Stimulated activated CD4-positive, alpha-beta T cell treated with anti-CD3 and anti-CD28 coated beads, TNF-alpha, amount 100 ng/mL, for 4 hours (primary cell): ENCODE data around the gene RANBP1.

ENCODE experiments used
- DNase-seq, 3 experiments: peaks; one replicate each; pipeline ENCODE4 v3.0.0-alpha.2; 2020; ENCODE audit warnings: low read depth in 3 of 3

RANBP1 gene

DNA sequence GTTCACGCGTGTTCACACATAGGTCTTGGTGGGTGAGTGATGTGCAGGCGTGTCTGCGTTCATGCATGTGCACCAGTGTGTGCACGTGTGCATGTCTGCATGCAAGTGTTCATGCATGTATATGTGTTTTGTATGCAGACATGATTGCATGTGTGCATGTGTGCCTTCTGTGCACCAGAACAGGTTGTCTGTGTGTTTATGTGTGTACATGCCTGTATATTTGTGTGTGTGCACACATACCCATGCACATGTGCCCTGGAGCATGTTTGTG lies 20.6 kb downstream of the RANBP1 start:
- no peak for DNase-seq

DNA sequence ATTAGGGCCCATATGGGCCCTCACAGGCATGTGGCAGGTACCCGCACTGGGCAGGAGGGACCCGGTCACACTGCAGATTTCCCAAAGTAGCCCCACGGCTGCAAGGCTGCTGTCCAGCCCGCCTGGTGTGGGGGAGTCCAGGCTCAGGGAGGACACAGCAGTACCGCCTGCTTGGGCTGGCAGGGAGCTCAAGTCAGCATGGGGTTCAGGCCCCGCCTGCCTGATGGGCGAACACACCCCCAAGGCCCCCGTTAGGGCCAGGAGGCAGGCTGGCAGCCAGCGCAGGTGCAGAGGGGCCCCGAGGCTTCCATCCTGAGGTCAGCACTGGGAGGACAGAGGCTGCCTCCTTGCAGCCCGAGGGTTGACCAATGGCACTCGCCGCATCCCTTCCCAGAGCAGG lies 21.2 kb downstream of the RANBP1 start:
- DNase-seq, result no peak

DNA sequence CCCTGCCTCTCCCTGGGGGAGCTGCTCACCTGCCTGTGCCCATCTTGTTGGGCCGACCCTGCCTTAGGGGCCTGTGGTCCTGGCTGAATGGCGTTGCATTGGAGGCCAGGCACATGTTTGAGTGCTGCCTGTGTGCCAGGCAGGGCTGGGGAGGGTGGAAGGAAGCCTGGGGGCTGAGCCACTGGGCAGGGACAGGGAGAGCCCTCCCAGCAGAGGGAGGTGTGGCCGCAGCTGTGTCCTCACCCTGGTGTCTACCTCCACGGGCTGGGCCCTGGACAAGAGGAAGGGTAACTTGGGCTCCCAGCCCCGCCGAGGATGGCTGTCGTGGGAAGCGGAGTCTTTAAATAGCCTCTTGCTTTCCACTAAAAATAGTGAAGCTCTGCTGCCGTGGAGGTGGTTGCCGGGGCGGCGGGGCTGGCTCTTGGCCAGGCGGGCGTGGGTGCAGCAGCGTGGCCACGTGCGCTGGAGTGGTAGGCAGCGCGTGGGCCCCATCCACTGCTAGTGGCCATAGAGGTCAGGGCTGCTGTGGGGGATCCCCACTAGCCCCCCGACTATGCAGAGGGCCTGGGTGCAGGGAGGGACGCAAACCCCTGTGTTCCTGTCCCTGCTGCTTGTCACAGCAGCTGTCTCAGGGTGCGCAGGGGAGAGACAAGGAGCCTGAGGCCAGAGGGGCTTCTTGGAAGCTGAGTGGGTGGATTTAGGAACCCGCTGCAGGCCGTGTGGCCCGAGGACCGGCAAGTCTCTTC lies 21.9 kb downstream of the RANBP1 start:
- no peak for DNase-seq

DNA sequence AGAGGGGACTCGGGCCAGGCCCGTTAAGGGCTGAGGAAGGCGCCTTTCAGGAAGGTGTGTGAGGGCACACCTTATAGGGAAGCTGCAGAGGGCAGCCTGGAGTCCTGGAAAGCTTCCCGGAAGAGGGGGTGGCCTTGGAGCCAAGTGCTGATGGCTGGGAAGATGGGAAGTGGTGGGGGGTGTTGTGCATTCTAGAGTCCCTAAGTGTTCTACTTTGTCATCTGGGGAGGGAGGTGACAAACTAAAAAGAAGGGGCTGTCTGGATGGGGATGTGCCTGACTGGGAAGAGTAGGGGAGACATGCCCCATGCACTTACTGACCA lies 22.5 kb downstream of the RANBP1 start:
- DNase-seq, result no peak

DNA sequence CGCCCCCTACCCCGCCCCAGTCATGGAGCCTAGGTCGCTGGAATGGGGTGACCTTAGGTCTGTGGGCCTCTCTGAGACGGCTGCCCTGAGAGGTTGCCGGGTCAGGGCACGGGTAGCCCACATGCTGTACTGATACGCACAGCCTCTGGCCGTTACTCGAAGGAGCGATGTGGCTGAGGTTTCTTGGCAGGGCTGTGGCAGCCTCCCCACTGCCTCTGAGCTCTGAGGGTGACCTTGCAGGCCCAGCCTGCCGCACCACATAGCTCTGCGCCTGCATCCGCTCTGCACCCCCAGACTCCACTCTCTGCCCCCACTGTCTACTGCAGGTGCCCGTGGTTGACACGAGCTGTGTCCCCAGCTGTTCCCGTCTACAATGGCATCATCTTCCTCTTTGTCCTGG lies 23.0 kb downstream of the RANBP1 start:
- DNase-seq, result no peak

DNA sequence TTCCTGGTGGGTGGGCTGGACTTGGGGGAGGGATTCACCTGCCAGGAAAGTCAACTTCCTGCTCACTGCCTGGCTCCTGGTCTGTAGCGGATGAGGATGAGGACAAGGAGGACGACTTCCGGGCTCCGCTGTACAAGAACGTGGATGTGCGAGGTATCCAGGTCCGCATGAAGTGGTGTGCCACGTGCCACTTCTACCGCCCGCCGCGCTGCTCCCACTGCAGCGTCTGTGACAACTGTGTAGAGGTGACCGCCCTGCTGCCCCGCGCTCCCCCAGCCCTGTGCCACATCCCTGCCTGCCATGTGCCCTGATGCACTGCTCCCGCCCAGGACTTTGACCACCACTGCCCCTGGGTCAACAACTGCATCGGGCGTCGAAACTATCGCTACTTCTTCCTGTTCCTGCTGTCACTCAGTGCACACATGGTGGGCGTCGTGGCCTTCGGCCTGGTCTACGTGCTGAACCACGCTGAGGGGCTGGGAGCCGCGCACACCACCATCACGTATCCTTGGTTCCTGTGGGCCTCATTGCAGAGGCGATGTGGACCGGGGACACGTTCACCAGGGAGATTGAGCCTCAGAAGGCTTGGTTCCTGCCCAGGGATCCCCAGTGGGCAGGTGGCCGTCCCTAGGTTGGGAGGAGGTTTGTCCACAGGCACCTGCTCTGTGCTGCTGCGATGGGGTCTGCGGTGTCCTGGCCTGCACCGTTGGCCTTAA lies 23.6 kb downstream of the RANBP1 start:
- DNase-seq, result no peak

DNA sequence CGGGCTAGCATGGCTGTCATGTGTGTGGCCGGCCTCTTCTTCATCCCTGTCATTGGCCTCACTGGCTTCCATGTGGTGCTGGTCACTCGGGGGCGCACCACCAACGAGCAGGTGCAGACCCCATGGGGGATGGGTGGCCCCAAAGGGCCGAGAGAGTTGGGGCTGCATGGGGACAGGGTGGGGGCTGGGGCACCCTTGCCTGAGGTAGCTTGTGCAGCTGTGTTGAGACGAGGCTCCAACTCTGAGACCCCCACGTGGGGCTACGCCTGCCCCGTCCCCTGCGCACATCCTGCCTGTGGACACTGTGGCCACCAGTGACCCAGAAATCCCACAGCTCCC lies 24.2 kb downstream of the RANBP1 start:
- no peak for DNase-seq

DNA sequence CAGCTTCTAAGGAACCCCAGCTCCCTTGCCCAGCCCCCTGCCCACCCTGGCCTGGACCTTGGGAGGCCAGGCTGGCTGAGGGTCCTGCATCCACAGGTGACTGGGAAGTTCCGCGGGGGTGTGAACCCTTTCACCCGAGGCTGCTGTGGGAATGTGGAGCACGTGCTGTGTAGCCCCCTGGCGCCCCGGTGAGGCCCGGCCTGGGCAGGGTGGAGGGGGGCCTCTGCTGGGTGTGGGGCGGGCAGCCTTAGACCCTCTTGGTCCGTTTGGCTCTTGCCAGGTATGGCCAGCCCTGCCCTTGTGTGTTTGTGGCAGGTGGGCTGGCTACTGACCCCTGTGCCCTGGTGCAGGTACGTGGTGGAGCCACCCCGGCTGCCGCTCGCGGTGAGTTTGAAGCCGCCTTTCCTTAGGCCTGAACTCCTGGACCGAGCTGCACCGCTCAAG lies 24.6 kb downstream of the RANBP1 start:
- no peak for DNase-seq

DNA sequence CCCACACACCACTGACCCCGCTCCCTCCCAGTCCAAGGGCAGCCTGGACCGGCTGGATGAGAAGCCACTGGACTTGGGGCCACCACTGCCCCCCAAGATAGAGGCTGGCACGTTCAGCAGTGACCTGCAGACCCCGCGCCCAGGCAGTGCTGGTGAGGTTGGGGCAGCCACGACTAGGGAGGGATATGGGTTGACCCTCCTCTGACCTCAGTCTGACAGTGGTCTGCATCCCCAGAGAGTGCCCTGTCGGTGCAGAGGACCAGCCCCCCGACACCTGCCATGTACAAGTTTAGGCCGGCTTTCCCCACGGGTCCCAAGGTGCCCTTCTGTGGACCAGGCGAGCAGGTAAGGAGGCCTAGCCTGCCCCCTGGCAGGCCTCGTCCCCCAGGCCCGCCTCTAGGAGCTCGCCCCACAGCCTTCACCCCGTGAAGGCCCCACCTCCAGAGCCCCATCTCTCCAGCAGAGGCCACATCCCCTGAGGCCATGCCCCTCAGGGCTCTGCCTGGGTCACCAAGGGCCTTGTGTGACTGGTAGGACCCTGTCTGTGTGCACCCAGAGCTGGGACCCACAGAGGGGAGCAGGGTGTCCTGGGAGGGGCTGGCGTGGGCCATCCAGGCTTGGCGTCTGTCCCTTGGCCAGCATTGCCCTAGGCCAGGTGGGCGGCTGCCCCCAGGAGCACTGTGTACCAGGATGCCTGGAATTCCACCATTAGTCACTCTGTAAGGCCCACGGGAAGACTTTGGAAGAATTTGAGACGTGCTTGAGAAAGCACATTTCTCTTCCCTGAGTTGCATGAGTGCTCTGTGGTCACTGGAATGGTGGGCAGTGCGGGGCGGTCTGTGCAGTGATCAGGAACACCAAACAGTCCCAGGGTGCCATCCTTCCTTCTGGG lies 25.5 kb downstream of the RANBP1 start:
- no peak for DNase-seq

DNA sequence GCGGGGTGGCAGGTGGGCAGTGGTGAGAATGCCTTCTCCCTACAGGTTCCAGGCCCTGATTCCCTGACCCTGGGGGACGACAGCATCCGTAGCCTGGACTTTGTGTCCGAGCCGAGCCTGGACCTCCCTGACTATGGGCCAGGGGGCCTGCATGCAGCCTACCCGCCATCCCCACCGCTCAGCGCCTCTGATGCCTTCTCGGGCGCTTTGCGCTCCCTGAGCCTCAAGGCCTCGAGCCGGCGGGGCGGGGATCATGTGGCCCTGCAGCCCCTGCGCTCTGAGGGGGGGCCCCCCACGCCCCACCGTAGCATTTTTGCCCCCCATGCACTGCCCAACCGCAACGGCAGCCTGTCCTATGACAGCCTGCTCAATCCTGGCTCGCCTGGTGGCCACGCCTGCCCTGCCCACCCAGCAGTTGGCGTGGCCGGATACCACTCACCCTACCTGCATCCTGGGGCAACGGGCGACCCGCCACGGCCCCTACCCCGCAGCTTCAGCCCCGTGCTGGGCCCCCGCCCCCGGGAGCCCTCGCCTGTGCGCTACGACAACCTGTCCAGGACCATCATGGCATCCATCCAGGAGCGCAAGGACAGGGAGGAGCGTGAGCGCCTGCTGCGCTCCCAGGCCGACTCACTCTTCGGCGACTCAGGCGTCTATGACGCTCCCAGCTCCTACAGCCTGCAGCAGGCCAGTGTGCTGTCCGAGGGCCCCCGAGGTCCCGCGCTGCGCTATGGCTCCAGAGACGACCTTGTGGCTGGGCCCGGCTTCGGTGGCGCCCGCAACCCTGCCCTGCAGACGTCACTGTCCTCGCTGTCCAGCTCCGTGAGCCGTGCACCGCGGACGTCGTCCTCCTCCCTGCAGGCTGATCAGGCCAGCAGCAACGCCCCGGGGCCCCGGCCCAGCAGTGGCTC lies 27.1 kb downstream of the RANBP1 start:
- DNase-seq, result no peak

DNA sequence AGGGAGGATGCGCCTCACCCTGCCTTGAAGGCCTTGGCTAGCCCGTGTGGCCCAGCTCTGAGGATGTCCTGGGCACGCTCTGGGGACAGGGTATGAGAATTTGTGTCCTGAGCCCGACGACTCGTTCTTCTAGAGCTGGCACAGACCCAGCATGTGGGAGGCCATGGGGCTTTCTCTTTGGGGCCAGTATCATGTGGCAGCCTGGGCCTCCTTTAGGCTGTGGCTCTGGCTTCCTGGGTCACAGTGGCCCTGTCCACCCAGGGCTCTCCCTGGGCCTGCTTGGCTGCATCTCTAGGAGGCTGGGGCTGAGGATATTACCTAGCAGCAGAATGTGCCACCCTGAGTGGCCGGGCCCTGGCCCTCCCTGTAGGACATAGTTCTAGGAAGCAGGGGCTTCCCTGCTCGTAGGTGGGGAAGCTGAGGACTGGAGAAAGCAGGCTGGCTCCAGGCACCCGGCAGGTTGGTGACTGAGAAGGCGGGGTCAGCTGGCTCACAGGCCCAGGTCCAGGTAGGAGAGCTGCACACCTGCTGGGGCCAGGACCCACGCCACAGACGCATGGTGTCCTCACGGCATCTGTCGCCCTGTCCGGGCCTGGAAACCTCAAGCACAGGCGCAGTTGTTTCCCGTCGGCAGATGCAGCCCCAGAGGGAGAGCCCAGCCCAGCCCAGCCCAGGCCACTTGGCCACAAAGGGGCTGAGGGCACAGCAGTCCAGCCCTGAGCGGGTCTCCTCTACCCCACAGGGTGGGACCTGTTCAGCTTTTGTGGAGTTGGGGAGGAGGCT lies 28.2 kb downstream of the RANBP1 start:
- DNase-seq, result no peak

DNA sequence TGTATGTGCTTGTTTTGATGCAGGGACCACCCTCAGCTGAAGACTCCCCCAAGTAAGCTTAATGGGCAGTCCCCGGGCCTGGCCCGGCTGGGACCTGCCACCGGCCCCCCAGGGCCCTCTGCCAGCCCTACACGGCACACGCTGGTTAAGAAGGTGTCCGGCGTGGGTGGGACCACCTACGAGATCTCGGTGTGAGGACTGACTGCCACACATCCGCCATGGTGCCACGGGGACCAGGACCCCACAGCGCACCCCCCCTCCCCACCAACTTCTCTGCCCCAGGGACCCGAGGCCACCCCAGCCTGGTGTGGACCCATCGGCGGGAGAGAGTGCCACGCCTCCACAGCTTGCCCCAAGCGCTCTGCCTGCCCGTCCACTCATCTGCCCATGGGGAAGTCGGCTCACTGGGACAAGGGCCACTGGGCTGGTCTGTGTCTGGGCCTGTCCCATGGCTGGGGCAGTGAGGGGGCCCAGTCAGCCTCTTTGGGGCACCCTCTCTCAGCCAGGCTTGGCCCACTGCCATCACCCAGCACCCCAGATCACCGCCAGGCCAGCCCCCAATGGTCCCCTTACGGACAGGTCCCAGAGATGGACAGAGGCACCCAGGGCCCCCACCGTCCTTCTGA lies 29.4 kb downstream of the RANBP1 start:
- DNase-seq, result no peak

DNA sequence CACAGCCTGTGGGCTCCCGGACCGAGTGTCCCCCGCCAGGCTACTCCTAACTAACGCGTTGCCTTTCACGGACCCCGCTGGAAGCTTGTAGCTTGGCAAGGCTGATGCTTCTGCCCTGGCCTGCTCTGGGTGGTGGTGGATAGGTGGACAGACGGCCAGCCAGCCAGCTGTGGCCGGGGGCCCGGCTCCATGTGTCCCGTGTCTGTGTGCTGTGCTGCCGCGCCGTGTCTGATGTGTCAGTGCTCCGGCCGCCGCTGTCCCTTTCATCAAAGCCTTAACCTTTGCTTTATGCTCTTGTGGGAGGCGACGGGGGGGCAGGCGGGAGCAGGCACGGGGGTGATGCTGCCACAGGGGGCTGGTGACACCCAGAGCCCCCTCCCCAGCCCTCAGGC lies 29.9 kb downstream of the RANBP1 start:
- DNase-seq, result no peak

DNA sequence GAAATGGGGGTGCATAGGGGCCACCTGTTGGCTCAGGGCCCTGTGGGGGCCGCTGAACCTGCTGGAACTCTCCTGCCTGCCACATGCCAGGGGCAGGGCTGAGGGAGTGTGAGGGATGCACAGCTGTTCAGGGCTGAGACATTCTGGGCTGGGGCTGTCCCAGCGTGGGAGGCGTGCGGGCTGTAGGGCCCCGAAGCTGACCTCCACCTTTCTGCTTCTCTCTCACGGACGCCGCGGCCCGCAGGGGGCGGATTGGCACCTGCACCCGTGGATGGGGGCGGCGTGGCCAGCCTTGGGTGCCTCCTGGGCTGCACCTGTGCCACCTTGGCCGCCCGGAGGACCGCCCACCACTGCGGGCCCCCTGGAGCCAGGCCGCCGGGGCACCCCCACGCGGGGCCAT lies 30.9 kb downstream of the RANBP1 start:
- no peak for DNase-seq

DNA sequence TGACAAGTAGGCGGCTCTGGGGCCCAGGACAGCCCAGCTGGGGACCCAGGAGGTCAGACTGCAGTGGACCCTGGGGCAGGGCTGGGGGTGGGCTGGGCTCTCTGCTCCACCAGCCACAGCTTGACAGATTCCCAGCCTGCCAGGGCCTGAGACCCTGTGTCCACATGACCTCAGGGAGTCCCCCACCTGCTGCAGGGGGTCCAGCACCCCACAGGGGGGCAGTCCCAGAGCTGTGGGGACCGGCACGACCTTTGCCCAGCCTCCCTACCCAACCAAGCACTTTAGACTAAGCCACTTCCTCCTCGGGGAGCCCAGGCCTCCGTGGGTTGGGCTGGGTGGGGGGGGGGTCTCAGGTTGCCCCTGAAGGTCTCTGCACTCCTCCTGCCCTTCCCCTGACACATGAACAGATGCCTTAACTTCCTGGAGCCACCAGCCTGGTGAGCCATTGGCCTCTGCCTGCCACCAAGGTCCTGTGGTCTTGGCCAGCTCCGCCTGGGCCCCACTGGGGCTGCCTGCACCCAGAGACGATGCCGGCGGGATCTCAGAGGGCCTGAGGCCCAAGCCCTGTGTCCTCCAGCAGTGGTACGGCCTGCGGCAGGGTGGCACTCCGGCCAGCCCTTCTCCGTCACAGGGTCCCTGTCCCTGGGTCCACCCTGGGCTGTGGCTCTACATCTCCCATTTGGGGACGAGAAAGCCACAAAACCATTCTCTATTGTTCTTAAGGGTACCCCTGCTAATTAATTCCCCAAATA lies 31.5 kb downstream of the RANBP1 start:
- no peak for DNase-seq

DNA sequence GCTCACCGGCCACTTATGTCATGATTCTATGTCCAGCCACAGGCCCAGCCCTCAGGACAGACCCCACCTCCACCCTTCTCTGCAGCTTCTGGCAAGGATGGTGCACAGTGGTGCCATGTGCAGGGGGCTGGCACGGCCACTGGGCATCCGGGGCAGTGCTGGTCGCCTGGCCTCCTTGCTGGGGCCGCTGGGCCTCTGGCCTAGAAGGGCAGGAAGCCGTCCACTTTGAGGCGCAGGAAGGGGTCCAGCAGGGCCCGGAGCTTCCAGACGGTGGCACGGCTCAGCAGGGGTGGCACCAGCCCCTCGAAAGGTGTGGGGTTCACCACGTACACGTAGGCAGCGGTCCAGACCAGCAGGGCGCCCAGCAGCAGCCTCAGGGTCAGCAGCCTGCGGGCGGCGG lies 32.5 kb downstream of the RANBP1 start:
- DNase-seq, result no peak

DNA sequence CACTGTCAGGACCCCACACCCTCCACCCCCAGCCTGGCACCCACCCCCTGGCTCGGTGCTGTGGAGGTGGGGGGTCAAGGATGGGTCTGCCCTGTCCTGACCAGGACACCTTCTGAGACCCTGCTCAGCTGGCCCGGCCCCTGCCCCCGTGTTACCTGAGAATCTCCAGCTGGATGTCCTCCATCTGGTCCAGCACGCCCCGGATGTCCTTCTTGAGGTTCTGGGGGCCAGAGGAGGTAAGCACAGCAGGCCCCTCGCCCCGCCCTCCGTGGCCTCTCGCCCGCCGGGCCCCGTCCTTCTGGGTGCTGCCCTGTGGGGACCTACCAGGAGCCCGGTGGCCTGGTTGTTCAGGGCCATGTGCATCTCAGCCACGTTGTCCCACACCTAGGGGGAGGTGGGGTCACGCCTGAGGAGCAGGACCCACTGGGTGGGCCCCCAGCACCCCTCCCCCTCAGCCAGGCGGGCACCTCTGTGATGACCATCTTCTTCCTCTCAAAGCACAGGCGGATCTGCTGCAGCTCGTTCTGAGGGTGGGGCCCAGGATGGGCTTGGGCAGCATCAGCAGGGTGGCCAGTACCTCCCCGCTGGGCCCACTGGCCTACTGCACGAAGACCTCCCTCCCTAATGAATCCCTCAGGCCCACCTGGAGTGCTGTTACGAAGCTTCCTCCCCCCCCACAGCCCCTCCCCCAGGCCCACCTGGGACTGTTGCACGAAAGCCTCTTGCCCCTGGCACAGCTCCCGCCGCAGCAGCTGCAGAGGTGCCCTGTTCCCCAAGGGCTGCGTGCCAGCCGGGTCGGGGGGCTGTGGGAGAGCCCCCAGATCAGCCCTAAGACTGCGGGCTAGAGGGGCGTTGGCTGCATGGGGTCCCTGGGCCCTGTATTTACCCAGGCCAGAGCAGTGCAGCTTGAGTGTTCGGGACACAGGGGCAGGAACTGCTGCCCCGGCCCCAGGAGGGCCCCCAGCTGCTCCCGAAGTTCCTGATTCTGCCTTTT lies 33.6 kb downstream of the RANBP1 start:
- no peak for DNase-seq

DNA sequence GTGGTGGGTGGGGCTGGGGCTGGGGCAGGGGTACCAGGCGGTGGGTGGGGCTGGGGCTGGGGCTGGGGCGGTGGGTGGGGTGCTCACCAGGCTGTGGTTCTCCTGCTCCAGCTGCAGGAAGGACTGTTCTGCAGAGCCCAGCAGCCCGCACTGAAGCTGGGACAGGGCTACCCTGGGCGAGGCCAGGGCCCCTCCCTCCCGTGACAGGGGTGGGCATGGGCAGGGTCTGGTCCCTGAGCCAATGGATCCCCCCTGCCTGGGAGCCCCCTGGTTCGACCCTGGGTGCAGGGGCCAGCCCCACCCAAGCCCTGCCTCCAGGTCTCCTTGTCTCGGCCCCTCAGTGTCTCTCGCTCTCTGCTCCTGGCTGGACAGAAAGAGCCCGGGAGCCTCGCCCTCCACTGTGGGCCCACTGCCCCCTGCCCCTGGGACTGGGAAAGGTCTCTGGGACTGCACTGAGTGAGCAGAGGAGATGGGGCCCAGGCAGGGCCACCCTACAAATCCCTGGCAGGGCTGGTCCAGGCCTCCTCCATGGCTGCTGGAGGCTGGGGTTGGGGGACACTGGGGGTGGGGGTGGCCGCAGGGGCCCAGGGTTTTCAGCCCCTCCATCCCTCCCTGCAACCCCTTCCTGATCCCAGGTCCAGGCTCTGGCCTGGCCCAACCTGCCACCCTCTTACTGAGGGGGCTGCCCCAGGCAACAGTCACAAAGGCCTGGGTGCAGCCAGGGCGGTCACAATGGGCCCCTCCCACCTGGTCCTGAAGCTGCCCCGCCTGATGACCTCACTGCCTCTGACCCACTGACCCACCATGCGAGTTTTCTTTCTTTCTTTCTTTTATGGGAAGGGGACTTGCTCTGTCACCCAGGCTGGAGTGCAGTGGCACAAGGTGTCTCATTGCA lies 34.7 kb downstream of the RANBP1 start, which contains the start of gene CCDC188:
TSS of gene CCDC188 (minus strand) at position 675 of the 895 bp plus-strand sequence. CDS start at position 606, 69 bp downstream.
- DNase-seq, result no peak
